Measurements from ENCODE around the gene OSBPL5.

The OSBPL5 gene

GRCh38 chr11:3197044-3197695 is 32.1 kb upstream of the OSBPL5 start:
- DNase-seq, result no peak

GRCh38 chr11:3196161-3197043 is 31.3 kb upstream of the OSBPL5 start:
- DNase-seq, result no peak

DNA sequence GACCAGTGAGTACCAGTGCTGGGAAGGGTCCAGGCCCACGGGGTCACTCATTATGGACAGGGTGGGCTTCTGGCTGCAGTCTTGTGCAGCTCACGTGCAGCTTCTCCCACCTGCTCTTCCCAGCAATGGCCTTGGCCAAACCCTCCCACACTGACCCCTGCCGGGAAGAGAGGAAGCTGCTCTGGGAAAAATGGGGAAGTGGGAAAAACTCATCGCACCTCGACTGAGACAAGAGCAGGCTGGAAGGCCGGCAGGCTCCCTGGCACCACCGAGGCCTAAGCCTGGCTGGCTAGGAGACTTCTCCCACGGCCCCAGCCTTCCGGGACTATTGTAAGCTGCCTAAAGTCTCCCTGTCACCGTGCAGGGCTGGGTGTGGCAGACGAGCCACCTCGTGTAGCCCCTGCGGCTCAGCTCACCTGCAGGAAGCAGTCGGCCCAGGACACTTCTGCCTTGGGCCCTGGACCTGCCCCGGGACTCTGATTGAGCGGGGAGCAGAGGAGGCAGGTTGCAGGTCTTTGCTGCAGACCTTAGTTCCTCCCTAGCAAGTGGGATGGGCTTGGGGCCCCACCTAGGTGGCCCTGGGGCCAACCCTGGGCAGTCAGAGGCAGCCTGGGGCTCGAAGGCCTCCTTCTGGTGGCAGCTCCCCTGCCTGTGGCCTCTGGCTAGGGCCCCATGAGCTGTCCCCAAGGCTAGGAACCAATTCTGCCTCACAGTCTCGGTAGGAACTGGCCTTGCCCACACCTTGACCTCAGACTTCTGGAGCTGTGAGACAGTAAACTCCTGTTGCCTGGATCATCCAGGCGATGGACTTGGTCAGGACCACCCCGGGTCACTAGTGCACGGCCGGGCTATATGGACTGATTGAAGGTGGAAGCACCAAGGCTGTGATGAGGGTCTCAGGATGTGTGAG is 30.4 kb upstream of the OSBPL5 start:
- no peak for DNase-seq

- no peak for DNase-seq
These were observed 29.1 kb upstream of the OSBPL5 start for GRCh38 chr11:3194016-3194816.

- DNase-seq, result no peak
These were observed 28.4 kb upstream of the OSBPL5 start for GRCh38 chr11:3193373-3194015.

DNA sequence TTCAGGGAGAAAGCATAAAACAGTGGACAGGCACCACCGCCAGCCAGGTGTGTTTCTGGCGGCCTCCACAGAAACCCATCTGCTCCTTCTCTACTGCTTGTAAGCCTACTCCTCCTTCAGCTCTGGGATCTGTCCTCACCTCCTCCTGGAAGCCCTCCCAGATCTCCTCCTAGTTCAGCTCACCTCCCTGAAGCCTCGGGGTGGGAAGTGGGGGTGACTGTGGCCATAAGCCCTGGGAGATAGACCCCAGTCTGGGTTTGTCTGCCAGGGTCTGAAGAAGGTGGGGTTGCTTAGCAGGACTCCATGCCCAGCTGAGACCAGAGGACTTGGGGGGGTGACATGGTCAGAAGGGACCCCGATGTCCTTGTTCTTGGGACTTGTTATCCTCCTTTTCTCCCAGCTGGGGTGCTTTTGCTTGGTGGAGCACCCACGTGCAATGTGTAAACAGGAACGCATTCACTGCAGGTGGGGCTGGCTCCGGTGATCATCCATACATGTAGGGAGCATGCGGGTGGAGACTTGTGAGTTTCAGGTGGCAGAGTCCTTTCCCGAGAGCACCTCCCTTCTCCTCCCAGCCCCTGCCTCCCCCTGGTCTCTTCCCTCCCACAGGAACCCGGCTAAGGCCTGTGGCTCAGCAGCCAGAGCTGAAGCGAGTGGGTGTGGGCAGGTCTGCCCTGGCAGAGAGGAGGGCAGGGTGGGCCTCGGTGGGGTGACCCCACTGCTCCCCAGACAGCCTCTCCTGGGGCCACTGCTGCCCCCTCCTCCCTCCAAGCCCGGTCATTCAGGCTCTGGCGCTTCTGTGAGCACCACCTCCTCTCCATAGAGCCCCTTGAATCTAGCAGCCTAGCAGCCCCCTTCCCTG is 27.6 kb upstream of the OSBPL5 start:
- no peak for DNase-seq

DNA sequence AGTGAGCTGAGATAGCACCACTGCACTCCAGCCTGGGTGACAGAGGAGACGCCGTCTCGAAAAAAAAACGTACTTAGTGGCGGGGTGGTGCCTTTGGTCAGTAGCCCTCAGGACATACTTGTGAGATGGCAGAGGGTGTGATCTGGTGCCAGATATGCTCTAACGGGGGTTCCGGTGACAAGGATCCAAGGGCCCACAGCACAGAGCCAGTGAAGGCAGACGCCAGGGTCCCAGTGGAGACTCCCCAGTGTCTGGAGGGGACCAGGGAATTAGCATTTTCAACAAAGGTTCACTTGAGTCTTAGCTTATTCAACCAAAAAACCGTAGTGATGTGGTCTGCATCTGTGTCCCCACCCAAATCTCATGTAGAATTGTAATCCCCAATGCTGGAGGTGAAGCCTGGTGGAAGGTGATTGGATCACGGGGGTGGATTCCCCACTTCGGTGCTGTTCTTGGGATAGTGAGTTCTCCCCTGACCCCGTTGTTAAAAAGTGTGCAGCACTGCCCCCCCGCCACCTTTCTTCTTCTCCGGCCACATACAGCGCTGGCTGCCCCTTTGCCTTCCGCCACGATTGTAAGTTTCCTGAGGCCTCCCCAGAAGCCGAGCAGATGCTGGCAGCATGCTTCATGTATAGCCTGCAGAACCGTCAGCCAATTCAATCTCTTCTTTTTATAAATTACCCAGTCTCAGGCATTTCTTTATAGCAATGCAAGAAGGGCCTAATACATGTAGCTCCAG is 26.6 kb upstream of the OSBPL5 start:
- DNase-seq, result no peak

GRCh38 chr11:3190600-3190999 is 25.5 kb upstream of the OSBPL5 start:
- no peak for DNase-seq

DNA sequence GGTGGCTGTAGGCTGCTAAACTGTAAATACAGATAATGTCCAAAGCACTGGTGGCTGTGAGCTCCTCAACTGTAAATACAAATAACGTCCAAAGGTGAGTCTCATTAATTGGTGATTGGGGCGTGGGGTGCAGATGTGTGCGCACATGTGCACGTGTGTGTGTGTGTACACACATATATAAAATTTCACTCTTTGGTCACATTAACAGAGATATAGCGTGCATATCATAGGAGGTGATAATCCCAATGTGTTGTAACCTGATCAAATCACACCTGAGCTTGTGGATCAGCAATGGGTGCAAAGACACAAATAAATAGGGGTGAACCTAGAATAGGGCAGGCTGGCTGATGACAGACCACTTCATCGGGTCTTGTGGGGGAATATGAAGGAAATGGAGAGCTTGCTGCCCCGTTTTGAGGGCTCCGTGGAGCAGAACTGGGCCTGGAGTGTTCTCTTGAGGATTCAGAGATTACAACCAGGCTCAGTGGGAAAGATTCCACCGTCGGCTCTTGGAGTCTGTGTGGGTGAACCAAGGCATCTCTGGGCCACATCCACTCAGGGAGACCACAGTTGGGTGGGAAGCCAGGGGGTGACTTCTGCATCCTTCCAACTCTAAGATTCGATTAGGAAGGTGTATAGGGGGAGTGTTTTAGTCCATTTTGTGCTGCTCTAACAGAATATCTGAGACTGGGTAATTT is 24.9 kb upstream of the OSBPL5 start:
- DNase-seq, result no peak

- DNase-seq, result no peak
These were observed 24.2 kb upstream of the OSBPL5 start for GRCh38 chr11:3189196-3189843.

GRCh38 chr11:3188496-3189195 is 23.5 kb upstream of the OSBPL5 start:
- no peak for DNase-seq

DNA sequence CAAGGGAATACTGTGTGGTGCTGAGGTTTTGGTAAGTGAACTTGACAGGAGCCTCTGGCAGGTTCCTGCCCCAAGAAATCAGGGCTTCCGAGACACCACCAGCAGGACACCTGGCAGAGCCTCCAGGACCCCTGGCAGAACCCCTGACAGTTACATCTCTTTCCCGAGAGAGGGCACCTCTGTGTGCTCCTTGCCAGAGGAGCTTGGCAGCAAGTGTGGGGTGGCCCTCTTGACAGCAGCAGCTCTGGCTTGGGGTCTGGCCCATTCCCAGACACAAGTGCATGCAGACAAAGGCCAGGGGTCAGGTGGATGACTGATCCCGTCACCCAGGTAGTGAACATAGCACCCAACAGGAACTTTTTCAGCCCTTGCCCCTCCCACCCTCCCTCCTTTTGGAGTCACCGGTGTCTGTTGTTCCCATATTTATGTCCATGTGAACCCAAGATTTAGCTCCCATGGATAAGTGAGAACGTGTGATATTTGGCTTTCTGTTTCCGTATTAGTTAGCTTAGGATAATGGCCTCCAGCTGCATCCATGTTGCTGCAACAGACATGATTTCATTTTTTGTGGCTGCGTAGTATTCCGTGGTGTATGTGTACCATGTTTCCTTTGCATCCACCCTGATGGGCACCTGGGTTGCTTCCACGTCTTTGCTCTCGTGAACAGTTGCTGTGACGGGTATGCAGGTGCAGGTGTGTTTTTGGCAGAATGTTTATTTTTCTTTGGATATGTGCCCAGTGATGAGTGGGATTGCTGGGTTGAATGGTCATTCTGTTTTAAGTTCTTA is 21.2 kb upstream of the OSBPL5 start:
- no peak for DNase-seq

DNA sequence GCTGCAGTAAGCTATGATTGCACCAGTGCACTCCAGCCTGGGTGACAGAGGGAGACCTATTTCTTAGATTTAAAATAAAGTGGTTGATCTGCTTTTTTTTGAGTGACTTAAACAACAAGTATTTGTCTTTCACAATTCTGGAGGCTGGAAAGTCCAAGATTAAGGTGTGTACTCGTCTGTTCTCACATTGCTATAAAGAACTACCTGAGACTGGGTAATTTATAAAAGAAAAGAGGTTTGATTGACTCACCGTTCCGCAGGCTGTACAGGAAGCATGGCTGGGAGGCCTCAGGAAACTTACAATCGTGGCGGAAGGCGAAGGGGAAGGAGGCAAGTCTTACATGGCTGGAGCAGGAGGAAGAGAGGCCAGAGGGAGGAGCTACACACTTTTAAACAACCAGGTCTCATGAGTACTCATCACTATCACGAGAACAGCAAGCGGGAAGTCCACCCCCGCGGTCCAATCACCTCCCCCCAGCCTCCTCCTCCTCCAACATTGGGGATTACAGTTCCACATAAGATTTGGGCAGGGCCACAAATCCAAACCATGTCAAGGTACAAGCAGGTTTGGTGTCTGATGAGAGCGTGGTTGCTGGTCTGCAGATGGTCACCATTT is 19.7 kb upstream of the OSBPL5 start:
- no peak for DNase-seq

- DNase-seq, result no peak
These were observed 18.4 kb upstream of the OSBPL5 start for GRCh38 chr11:3183523-3183922.

- no peak for DNase-seq
These were observed 17.3 kb upstream of the OSBPL5 start for GRCh38 chr11:3182462-3182852.

GRCh38 chr11:3181725-3182461 is 16.8 kb upstream of the OSBPL5 start:
- no peak for DNase-seq
